GM12864 (cell line): ENCODE data around the gene DNAH5.
A peak's percentile ranks its signal among the peaks of the same experiment; 100 is the strongest.

Experiments
- DNase-seq: peaks from one replicate; pipeline ENCODE4 v3.0.0-alpha.2; 2011; ENCODE audit warnings: low read depth
- H3K4me3 ChIP-seq: 2 replicates; pipeline ENCODE4 v1.5.1; 2011; ENCODE audit warnings: mild to moderate bottlenecking, low read depth, low read length, control low read depth
- CTCF ChIP-seq: IDR thresholded peaks from 2 replicates; pipeline ENCODE4 v1.5.1; 2011; ENCODE audit warnings: low read depth, mild to moderate bottlenecking, moderate library complexity, low read length, control low read depth, inconsistent platforms; ENCODE audit errors: missing control alignments

DNAH5 gene

GRCh38 chr5:13910201-13910600, 34.3 kb downstream of the DNAH5 start:
- no peak for TF ChIP-seq CTCF
- DNase-seq, result no peak
- H3K4me3 ChIP-seq, result no peak overlapping the region

- no peak for TF ChIP-seq CTCF
- no peak for DNase-seq
- H3K4me3 ChIP-seq, result no peak overlapping the region
These were observed 35.2 kb downstream of the DNAH5 start for GRCh38 chr5:13909271-13909670.

GRCh38 chr5:13898569-13898968, 45.9 kb downstream of the DNAH5 start:
- no peak overlapping the region for H3K4me3 ChIP-seq
- no peak for DNase-seq
- TF ChIP-seq CTCF, result no peak

GRCh38 chr5:13878357-13878756, 66.1 kb downstream of the DNAH5 start:
- TF ChIP-seq CTCF, result peak; percentile 9

GRCh38 chr5:13866792-13867191, 77.7 kb downstream of the DNAH5 start:
- DNase-seq, result no peak
- no peak for TF ChIP-seq CTCF

More at GRCh38 chr5:13878357-13878756, 66.1 kb downstream of the DNAH5 start:
- DNase-seq, result no peak
- no peak overlapping the region for H3K4me3 ChIP-seq

GRCh38 chr5:13865312-13865711, 79.2 kb downstream of the DNAH5 start:
- TF ChIP-seq CTCF, result no peak
- no peak for DNase-seq
- no peak overlapping the region for H3K4me3 ChIP-seq

More at GRCh38 chr5:13866792-13867191, 77.7 kb downstream of the DNAH5 start:
- no peak overlapping the region for H3K4me3 ChIP-seq

- no peak overlapping the region for H3K4me3 ChIP-seq
- TF ChIP-seq CTCF, result no peak
- DNase-seq, result no peak
These were observed 84.3 kb downstream of the DNAH5 start for GRCh38 chr5:13860146-13860545.
